ENCODE results near the gene OR2H2. TPM values are rescaled to one million over a fixed set of nuclear protein-coding genes. Genes with fewer than 3 reads are reported as not detected.

OR2H2 gene
- total and polyA plus RNA-seq, 2 of the 13 experiments (the other 11 are each of a cell fraction or from before 2014, with no cell fraction given): not detected

GRCh38 chr6:29537714-29538403 lies 47.1 kb upstream of the OR2H2 start (continued):
- TF ChIP-seq ELF1 (CRISPR knock-in tag; IDR thresholded peaks at IDR 0.05): peak; percentile 39; the same call in 1 of the 2 replicates
- peak; percentile 95 for TF ChIP-seq MIER2 (CRISPR knock-in tag; IDR thresholded peaks at IDR 0.05)
- 0 out of 2 replicates have a peak, but pooled peaks have one; percentile 8 for TF ChIP-seq RARA (CRISPR knock-in tag; IDR thresholded peaks at IDR 0.05)
- peak; percentile 74 for TF ChIP-seq NR2F6 (IDR thresholded peaks at IDR 0.05)
- peak; percentile 81 for TF ChIP-seq NR2F6 (CRISPR knock-in tag; IDR thresholded peaks at IDR 0.05)
- TF ChIP-seq SALL1 (CRISPR knock-in tag; IDR thresholded peaks at IDR 0.05): peak; percentile 19; the same call in 1 of the 2 replicates
- TF ChIP-seq REST (IDR thresholded peaks at IDR 0.05; ENCODE audit: borderline replicate concordance in 1 of 2, low read depth in 1 of 2, low read length in 2 of 2): peak; percentile 63 to 93
- peak; percentile 46 to 81; a peak in 2 of 4 replicates for TF ChIP-seq NR2F1 (CRISPR knock-in tag; IDR thresholded peaks at IDR 0.05)

- BruUV-seq (replicated peaks): no TSS peak
- CTCF ChIA-PET (ENCODE audit: low intra/inter-chr PET ratio, low total read pairs): no interaction called here
- H3K27ac ChIP-seq (ENCODE audit: extremely low read length, insufficient read depth, low read length): no peak overlapping the region
- no peaks in the 10 kb centered on the region for H3K79me2 ChIP-seq (ENCODE audit: insufficient read depth, low read length)
- H3K9me3 ChIP-seq (ENCODE audit: low read length): no peaks in the 10 kb centered on the region
- H3K36me3 ChIP-seq (replicated peaks in 1 of 2; ENCODE audit: control insufficient read depth in 1 of 2, insufficient read depth in 2 of 2, low read length in 2 of 2): no peaks in the 10 kb centered on the region
- no peak overlapping the region for H3K4me2 ChIP-seq (ENCODE audit: low read depth, low read length)
- intact Hi-C loops (cut with micrococcal nuclease; ENCODE audit: unreplicated experiment): no loop called here
- TF ChIP-seq FOXM1 (CRISPR knock-in tag; IDR thresholded peaks at IDR 0.05) (no peak), EEA1 (CRISPR knock-in tag; IDR thresholded peaks at IDR 0.05; ENCODE audit: borderline replicate concordance) (no peak), ZNF678 (CRISPR knock-in tag; IDR thresholded peaks at IDR 0.05) (no peak), ZMAT3 (CRISPR knock-in tag; conservative IDR thresholded peaks at IDR 0.05) (no peak), HMG20A (CRISPR knock-in tag; IDR thresholded peaks at IDR 0.05; ENCODE audit: borderline replicate concordance) (no peak), ZNF432 (CRISPR knock-in tag; IDR thresholded peaks at IDR 0.05; ENCODE audit: borderline replicate concordance) (no peak)
- POLR2A ChIA-PET: no interaction called here
- H2AFZ ChIP-seq (ENCODE audit: low read length): no peak overlapping the region
- 3% methylated on average over 3 of the region's 3 CpGs for WGBS (ENCODE audit: low lambda C conversion rate)
- ATAC-seq (no peak), DNase-seq (ENCODE audit: low spot score) (no peak), FAIRE-seq (no peak)
- no peaks in the 10 kb centered on the region for H4K20me1 ChIP-seq (ENCODE audit: insufficient read depth, low read length)
- no peaks in the 10 kb centered on the region for H3K27me3 ChIP-seq (ENCODE audit: control insufficient read depth in 1 of 2, insufficient read depth in 2 of 2, low read length in 2 of 2)
- no peak overlapping the region for H3K4me3 ChIP-seq (replicated peaks in 1 of 3; ENCODE audit: insufficient read depth in 1 of 3, low read depth in 2 of 3, low read length in 3 of 3)
- in situ Hi-C loops (cut with HindIII; ENCODE audit: extremely low pct_ligation_motif_present, low pct_unique_long_range_greater_than_20kb): no loop called here
- H3K4me1 ChIP-seq (ENCODE audit: insufficient read depth, low read length): no peaks in the 10 kb centered on the region
- no peak overlapping the region for H3K9ac ChIP-seq (ENCODE audit: insufficient read depth, low read depth, low read length)
Measured at GRCh38 chr6:29547573-29547972, 37.3 kb upstream of the OR2H2 start.

All from HepG2 (cell line).